ENCODE measurements around the gene TJP1. TPM values are rescaled to one million over a fixed set of nuclear protein-coding genes. Genes with fewer than 3 reads are reported as not detected.
"Not testable (repeated sequence)": the region's sequence is repeated elsewhere in the genome, so short reads cannot be mapped to it uniquely, and the experiment has no call there.

Gene TJP1
- total RNA-seq, 1 experiment from 2014 or later = 140 TPM

DNA sequence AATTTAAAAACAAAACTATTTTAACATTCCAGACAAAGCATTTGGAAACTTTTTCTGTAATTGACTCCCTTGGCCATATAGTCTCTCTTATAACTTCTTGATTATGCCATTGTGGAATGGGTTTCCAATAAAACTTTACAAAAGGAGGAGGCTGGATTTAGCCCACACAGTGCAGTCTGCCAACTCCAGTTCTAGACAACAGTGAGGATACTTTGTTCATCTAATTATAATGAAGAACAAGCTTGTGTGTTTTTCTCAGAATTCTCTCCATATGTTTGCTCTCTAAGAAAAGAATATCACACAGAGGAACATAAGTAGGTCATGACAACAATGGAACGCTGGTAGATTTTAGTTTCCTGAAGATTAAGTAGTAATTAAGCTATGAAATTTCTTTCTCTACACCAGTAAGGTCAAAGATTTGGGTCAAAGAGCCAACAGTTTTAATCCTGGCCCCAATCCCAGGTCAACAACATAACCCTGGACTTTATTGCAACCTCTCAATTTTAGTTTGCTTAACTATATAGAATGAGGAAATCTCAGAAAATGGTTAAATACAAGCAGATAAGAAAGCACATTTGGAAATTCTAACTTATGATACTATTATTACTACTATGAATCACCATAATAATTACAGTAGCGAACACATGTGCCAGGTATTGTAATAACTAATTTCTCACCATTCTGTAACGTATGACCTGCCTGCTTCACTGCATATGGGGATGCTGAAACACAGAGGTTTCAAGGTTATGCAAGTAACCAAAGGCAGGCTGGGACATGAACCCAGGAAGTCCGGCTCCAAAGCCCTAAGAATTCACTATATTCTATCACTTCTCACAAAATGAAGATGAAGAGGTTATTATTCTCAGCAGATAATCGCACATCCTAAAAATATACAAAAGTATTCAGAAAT is 65.7 kb downstream of the TJP1 start:
- H3K27ac Mint-ChIP-seq = peak overlapping the region; percentile 69 to 94 (median 72)
- no peak overlapping the region for H4K91ac ChIP-seq (ENCODE audit: insufficient read length, low read depth, low read length)
- H3K27me3 Mint-ChIP-seq (ENCODE audit: low read depth) = no peaks in the 10 kb centered on the region
- H2BK12ac ChIP-seq (ENCODE audit: insufficient read length, low read depth, low read length) = no peak overlapping the region
- H3K23me2 ChIP-seq (ENCODE audit: insufficient read length, low read depth, low read length, poor library complexity, severe bottlenecking) = no peaks in the 10 kb centered on the region
- H2AK5ac ChIP-seq (ENCODE audit: insufficient read length, low read length) = no peak overlapping the region
- TF ChIP-seq, protein P1, sequence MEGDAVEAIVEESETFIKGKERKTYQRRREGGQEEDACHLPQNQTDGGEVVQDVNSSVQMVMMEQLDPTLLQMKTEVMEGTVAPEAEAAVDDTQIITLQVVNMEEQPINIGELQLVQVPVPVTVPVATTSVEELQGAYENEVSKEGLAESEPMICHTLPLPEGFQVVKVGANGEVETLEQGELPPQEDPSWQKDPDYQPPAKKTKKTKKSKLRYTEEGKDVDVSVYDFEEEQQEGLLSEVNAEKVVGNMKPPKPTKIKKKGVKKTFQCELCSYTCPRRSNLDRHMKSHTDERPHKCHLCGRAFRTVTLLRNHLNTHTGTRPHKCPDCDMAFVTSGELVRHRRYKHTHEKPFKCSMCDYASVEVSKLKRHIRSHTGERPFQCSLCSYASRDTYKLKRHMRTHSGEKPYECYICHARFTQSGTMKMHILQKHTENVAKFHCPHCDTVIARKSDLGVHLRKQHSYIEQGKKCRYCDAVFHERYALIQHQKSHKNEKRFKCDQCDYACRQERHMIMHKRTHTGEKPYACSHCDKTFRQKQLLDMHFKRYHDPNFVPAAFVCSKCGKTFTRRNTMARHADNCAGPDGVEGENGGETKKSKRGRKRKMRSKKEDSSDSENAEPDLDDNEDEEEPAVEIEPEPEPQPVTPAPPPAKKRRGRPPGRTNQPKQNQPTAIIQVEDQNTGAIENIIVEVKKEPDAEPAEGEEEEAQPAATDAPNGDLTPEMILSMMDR (conservative IDR thresholded peaks at IDR 0.05) = no peak
- H3K9me3 ChIP-seq (ENCODE audit: control insufficient read depth, low read depth, low read length) = no peaks in the 10 kb centered on the region
- 0 out of 2 replicates have a peak, but pooled peaks cover 2% of the 10 kb centered on the region for H3K79me2 ChIP-seq (ENCODE audit: insufficient read depth, low read length)
- DNase-seq = no peak
- H4K8ac ChIP-seq (replicated peaks; ENCODE audit: insufficient read length, low read depth, low read length) = no peak overlapping the region
- H3K23ac ChIP-seq (ENCODE audit: insufficient read length, low read depth, low read length) = no peak overlapping the region
- no peak overlapping the region for H3K27ac ChIP-seq (ENCODE audit: insufficient read length, low read depth, low read length)
- peaks cover 16 to 49% (median 47%) of the 10 kb centered on the region in 3 experiments; a peak in 6 of 7 replicates for H3K36me3 Mint-ChIP-seq (ENCODE audit: insufficient read depth in 1 of 3, low read depth in 3 of 3)
- no CpG with 5 or more reads among the region's 5 CpGs for WGBS (ENCODE audit: extremely low coverage, insufficient read length, low lambda C conversion rate)
- no peak overlapping the region for H3K4me3 Mint-ChIP-seq
- H3K27me3 ChIP-seq (ENCODE audit: insufficient read depth, low read length) = no peaks in the 10 kb centered on the region
- peaks cover 2% of the 10 kb centered on the region; the same call in 1 of the 2 replicates for H3K4me1 ChIP-seq (ENCODE audit: insufficient read depth, low read length)
- H3T11ph ChIP-seq (ENCODE audit: low read length) = no peak overlapping the region
- H4K5ac ChIP-seq (ENCODE audit: insufficient read length, low read depth, low read length) = no peak overlapping the region
- no peak overlapping the region for H2BK120ac ChIP-seq (ENCODE audit: low read depth, low read length, poor library complexity, severe bottlenecking)
- H3K4ac ChIP-seq (ENCODE audit: low read depth, low read length) = no peak overlapping the region
- H3K79me1 ChIP-seq (ENCODE audit: insufficient read depth, low read depth, low read length, poor library complexity, severe bottlenecking) = peaks cover 3% of the 10 kb centered on the region
- no peak overlapping the region for H3K56ac ChIP-seq (ENCODE audit: insufficient read length, low read depth, low read length)
- H2BK15ac ChIP-seq (ENCODE audit: low read depth, low read length) = no peak overlapping the region
- H4K20me1 ChIP-seq (ENCODE audit: control insufficient read depth, insufficient read depth, insufficient read length) = no peaks in the 10 kb centered on the region
- no peak overlapping the region for H2BK5ac ChIP-seq (ENCODE audit: insufficient read length, low read length)
- H3K4me1 Mint-ChIP-seq = peaks cover 37 to 39% of the 10 kb centered on the region in 2 experiments
- H3K9me3 Mint-ChIP-seq = peaks cover 0 to 3% of the 10 kb centered on the region in 2 experiments; a peak in 2 of 5 replicates
- H3K9ac ChIP-seq (ENCODE audit: extremely low read depth, insufficient read length, low read length) = no peak overlapping the region
- H3K18ac ChIP-seq (ENCODE audit: insufficient read length, low read depth, low read length) = no peak overlapping the region
- H3K14ac ChIP-seq (ENCODE audit: insufficient read depth, low read length) = no peak overlapping the region
- no peak overlapping the region for H2AFZ ChIP-seq (ENCODE audit: low read length)
- peak overlapping the region; percentile 36 for H3K4me2 ChIP-seq (ENCODE audit: insufficient read depth, insufficient read length, low read length)
- H2BK20ac ChIP-seq (ENCODE audit: low read depth, low read length, poor library complexity, severe bottlenecking) = no peak overlapping the region

DNA sequence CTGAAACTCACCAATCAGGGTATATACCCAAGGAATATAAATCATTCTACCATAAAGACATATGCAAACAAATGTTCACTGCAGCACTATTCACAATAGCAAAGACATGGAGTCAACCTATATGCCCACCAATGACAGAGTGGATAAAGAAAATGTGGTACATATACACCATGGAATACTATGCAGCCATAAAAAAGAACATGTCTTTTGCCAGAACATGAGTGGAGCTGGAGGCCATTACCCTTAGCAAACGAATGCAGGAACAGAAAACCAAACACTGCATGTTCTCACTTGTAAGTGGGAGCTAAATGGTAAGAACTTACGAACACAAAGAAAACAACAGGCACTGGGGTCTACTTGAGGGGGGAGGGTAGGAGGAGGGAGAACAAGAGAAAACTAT is 68.3 kb downstream of the TJP1 start:
- not testable (repeated sequence) for H3K4me3 Mint-ChIP-seq; H3K23me2 ChIP-seq (ENCODE audit: insufficient read length, low read depth, low read length, poor library complexity, severe bottlenecking); H3K4ac ChIP-seq (ENCODE audit: low read depth, low read length); H3K9ac ChIP-seq (ENCODE audit: extremely low read depth, insufficient read length, low read length); H2BK120ac ChIP-seq (ENCODE audit: low read depth, low read length, poor library complexity, severe bottlenecking); H2BK12ac ChIP-seq (ENCODE audit: insufficient read length, low read depth, low read length); H4K20me1 ChIP-seq (ENCODE audit: control insufficient read depth, insufficient read depth, insufficient read length); H3K9me3 Mint-ChIP-seq; H3K4me2 ChIP-seq (ENCODE audit: insufficient read depth, insufficient read length, low read length); H3K14ac ChIP-seq (ENCODE audit: insufficient read depth, low read length); H4K91ac ChIP-seq (ENCODE audit: insufficient read length, low read depth, low read length); H3K9me3 ChIP-seq (ENCODE audit: control insufficient read depth, low read depth, low read length); H3K23ac ChIP-seq (ENCODE audit: insufficient read length, low read depth, low read length); H3K79me2 ChIP-seq (ENCODE audit: insufficient read depth, low read length); H3K18ac ChIP-seq (ENCODE audit: insufficient read length, low read depth, low read length); H2AFZ ChIP-seq (ENCODE audit: low read length); H3K79me1 ChIP-seq (ENCODE audit: insufficient read depth, low read depth, low read length, poor library complexity, severe bottlenecking); H3K27me3 ChIP-seq (ENCODE audit: insufficient read depth, low read length); H2BK5ac ChIP-seq (ENCODE audit: insufficient read length, low read length); H3K27ac Mint-ChIP-seq; DNase-seq; H3K27ac ChIP-seq (ENCODE audit: insufficient read length, low read depth, low read length); H2BK20ac ChIP-seq (ENCODE audit: low read depth, low read length, poor library complexity, severe bottlenecking); H2AK5ac ChIP-seq (ENCODE audit: insufficient read length, low read length); H2BK15ac ChIP-seq (ENCODE audit: low read depth, low read length); H3T11ph ChIP-seq (ENCODE audit: low read length); H3K4me1 ChIP-seq (ENCODE audit: insufficient read depth, low read length); H4K5ac ChIP-seq (ENCODE audit: insufficient read length, low read depth, low read length); H3K27me3 Mint-ChIP-seq (ENCODE audit: low read depth); H3K56ac ChIP-seq (ENCODE audit: insufficient read length, low read depth, low read length); H4K8ac ChIP-seq (replicated peaks; ENCODE audit: insufficient read length, low read depth, low read length)
- Mint-ChIP-seq H3K4me1 (peaks cover 38 to 42% of the 10 kb centered on the region in 2 experiments), H3K36me3 (ENCODE audit: insufficient read depth in 1 of 3, low read depth in 3 of 3) (peaks cover 13 to 42% (median 33%) of the 10 kb centered on the region in 3 experiments; a peak in 6 of 7 replicates)
- WGBS (ENCODE audit: extremely low coverage, insufficient read length, low lambda C conversion rate) = no CpG with 5 or more reads among the region's 2 CpGs
